GM12864 (cell line): ENCODE data around the gene CISD1.

Source experiments
- DNase-seq: peaks from one replicate; pipeline ENCODE4 v3.0.0-alpha.2; 2011; ENCODE audit warnings: low read depth
- H3K4me3 ChIP-seq: 2 replicates; pipeline ENCODE4 v1.5.1; 2011; ENCODE audit warnings: mild to moderate bottlenecking, low read depth, low read length, control low read depth
- TF ChIP-seq, protein P1 (sequence below): IDR thresholded peaks from 2 replicates; pipeline ENCODE4 v1.5.1; 2011; ENCODE audit warnings: low read depth, mild to moderate bottlenecking, moderate library complexity, low read length, control low read depth, inconsistent platforms; ENCODE audit errors: missing control alignments

CISD1 gene

GRCh38 chr10:58278274-58278961 is 9.5 kb downstream of the CISD1 start:
- TF ChIP-seq, protein P1, sequence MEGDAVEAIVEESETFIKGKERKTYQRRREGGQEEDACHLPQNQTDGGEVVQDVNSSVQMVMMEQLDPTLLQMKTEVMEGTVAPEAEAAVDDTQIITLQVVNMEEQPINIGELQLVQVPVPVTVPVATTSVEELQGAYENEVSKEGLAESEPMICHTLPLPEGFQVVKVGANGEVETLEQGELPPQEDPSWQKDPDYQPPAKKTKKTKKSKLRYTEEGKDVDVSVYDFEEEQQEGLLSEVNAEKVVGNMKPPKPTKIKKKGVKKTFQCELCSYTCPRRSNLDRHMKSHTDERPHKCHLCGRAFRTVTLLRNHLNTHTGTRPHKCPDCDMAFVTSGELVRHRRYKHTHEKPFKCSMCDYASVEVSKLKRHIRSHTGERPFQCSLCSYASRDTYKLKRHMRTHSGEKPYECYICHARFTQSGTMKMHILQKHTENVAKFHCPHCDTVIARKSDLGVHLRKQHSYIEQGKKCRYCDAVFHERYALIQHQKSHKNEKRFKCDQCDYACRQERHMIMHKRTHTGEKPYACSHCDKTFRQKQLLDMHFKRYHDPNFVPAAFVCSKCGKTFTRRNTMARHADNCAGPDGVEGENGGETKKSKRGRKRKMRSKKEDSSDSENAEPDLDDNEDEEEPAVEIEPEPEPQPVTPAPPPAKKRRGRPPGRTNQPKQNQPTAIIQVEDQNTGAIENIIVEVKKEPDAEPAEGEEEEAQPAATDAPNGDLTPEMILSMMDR = no peak
- DNase-seq = no peak
- no peak overlapping the region for H3K4me3 ChIP-seq

- H3K4me3 ChIP-seq = no peak overlapping the region
- DNase-seq = no peak
- TF ChIP-seq, protein P1 = no peak
These were observed 10.0 kb downstream of the CISD1 start for GRCh38 chr10:58278962-58279307.

- no peak for DNase-seq
- TF ChIP-seq, protein P1 = no peak
- no peak overlapping the region for H3K4me3 ChIP-seq
These were observed 11.5 kb downstream of the CISD1 start for GRCh38 chr10:58280477-58280876.

GRCh38 chr10:58281092-58281752 is 12.3 kb downstream of the CISD1 start:
- TF ChIP-seq, protein P1 = no peak
- no peak overlapping the region for H3K4me3 ChIP-seq
- no peak for DNase-seq

- TF ChIP-seq, protein P1 = no peak
- no peak overlapping the region for H3K4me3 ChIP-seq
- DNase-seq = peak; percentile 61
These were observed 13.7 kb downstream of the CISD1 start for GRCh38 chr10:58282615-58283014.

DNA sequence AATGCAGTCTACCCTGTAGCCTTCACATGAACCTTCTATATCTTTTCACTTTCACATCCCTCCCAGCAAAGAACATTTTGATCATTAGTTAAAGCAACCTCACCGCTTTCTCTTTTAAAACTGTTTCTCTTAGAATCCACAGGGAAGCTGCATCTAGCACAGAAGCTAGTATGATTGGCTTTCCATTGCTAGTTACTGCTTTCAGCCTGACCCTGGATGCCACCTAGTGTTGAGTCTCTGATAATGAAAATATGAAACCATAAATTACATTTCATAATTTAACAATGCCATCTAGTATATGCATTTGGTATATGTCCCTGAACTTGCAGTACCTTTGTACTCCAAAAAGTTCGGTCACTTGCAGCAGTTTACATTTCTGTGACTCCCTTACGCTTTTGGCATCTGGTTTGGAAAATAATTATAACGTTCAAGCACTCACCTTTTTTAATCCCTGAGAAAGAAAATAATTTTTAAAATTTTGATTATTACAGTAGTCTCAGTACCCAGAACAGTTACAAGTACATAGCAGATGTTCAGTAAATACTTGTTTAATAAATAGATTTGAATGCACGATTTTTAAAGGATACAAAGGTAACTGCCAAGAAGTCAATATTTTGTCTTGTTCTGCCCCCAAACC is 22.7 kb downstream of the CISD1 start:
- no peak overlapping the region for H3K4me3 ChIP-seq
- TF ChIP-seq, protein P1 = peak; percentile 63
- DNase-seq = peak; percentile 24
